Measurements from ENCODE around the gene RNF212. TPM values are rescaled to one million over a fixed set of nuclear protein-coding genes. Genes with fewer than 3 reads are reported as not detected.

RNF212 gene
- total and polyA plus RNA-seq, 9 of the 15 experiments (the other 6 are each of a cell fraction or from before 2014, with no cell fraction given): 0.04 TPM; not detected in 8

DNA sequence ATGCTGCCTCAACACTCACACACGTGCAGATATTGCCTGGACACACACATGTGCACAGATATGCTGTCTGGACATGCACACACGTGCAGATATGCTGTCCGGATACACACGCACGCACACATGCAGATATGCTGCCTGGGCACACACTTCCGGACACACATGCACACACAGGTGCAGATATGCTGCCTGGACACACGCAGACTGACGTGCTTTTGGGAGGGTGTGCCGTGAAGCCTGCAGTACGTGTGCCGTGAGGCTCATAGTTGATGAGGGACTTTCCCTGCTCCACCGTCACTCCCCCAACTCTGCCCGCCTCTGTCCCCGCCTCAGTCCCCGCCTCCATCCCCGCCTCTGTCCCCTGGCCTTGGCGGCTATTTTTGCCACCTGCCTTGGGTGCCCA lies 87.2 kb downstream of the RNF212 start:
- no peaks in the 10 kb centered on the region for H4K20me1 ChIP-seq (replicated peaks; ENCODE audit: control insufficient read depth, insufficient read depth, low read length)
- in situ Hi-C loops (cut with MboI): no loop called here
- ChIA-PET POLR2A (interaction anchor here (1.3 kb wide), 1 partner anchor 11 kb away, joined by 3 read pairs; no protein-coding TSS in a partner anchor), CTCF (ENCODE audit: low intra/inter-chr PET ratio) (no interaction called here)
- peak; percentile 62 for FAIRE-seq
- H3K9ac ChIP-seq (ENCODE audit: insufficient read depth in 1 of 2, low read depth in 2 of 2, low read length in 2 of 2): peak overlapping the region in 1 of 2 experiments; percentile 27; a peak in 1 of 4 replicates
- H3K4me1 ChIP-seq (replicated peaks in 1 of 2; ENCODE audit: control insufficient read depth in 2 of 2, insufficient read depth in 2 of 2, low read length in 2 of 2): peaks cover 3 to 70% of the 10 kb centered on the region in 2 experiments; a peak in 4 of 5 replicates
- H2AFZ ChIP-seq (ENCODE audit: low read depth, low read length): no peak overlapping the region
- no peaks in the 10 kb centered on the region for H3K9me1 ChIP-seq (ENCODE audit: control insufficient read depth, insufficient read depth, low read length)
- DNase-seq (ENCODE audit: extremely low read depth in 1 of 4, low spot score in 3 of 4): peak in 3 of 4 experiments; percentile 35 to 58 (median 44)
- ATAC-seq: peak; percentile 69
- peaks cover 29% of the 10 kb centered on the region; the same call in 2 of the 3 replicates for H3K36me3 ChIP-seq (ENCODE audit: control insufficient read depth, insufficient read depth, low read length)
- no peaks in the 10 kb centered on the region; the same call in 1 of the 2 replicates for H3K9me3 ChIP-seq (replicated peaks; ENCODE audit: control insufficient read depth, insufficient read depth, low read depth, low read length)
- no peak overlapping the region; the same call in 1 of the 2 replicates for H3K4me2 ChIP-seq (ENCODE audit: insufficient read depth, low read length)
- no peaks in the 10 kb centered on the region for H3K79me2 ChIP-seq (ENCODE audit: control insufficient read depth, insufficient read depth, low read length)
- no TSS peak for BruUV-seq (replicated peaks)
- 50% methylated on average over 17 of the region's 17 CpGs for WGBS (ENCODE audit: insufficient coverage, low coverage, missing lambda C conversion rate)
- TF ChIP-seq STAT5B (CRISPR knock-in tag; IDR thresholded peaks at IDR 0.05) (no peak), PHF20 (IDR thresholded peaks at IDR 0.05; ENCODE audit: partially characterized antibody) (peak; percentile 57), POLR2A (conservative IDR thresholded peaks at IDR 0.05) (peak; percentile 44; the same call in 1 of the 2 replicates), SUPT5H (IDR thresholded peaks at IDR 0.05) (0 out of 2 replicates have a peak, but pooled peaks have one; percentile 18)
- H3K27me3 ChIP-seq (ENCODE audit: control insufficient read depth in 2 of 2, insufficient read depth in 2 of 2, low read length in 2 of 2): no peaks in the 10 kb centered on the region
- intact Hi-C loops (cut with micrococcal nuclease): no loop called here
- H3K27ac ChIP-seq (ENCODE audit: extremely low read depth, low read depth, low read length): no peak overlapping the region; the same call in 2 of the 3 replicates
- H3K4me3 ChIP-seq: no peak overlapping the region

GRCh38 chr4:1024882-1025545 lies 88.3 kb downstream of the RNF212 start:
- WGBS (ENCODE audit: insufficient coverage, low coverage, missing lambda C conversion rate): 94% methylated on average over 17 of the region's 32 CpGs
- intact Hi-C loops (cut with micrococcal nuclease) (no loop called here), in situ Hi-C loops (cut with MboI) (no loop called here)
- Histone ChIP-seq H3K4me1 (replicated peaks in 1 of 2; ENCODE audit: control insufficient read depth in 2 of 2, insufficient read depth in 2 of 2, low read length in 2 of 2) (peaks cover 0 to 62% of the 10 kb centered on the region in 2 experiments; a peak in 3 of 5 replicates), H3K36me3 (ENCODE audit: control insufficient read depth, insufficient read depth, low read length) (peaks cover 29% of the 10 kb centered on the region; the same call in 2 of the 3 replicates), H3K27me3 (ENCODE audit: control insufficient read depth in 2 of 2, insufficient read depth in 2 of 2, low read length in 2 of 2) (no peaks in the 10 kb centered on the region), H3K9me1 (ENCODE audit: control insufficient read depth, insufficient read depth, low read length) (no peaks in the 10 kb centered on the region), H4K20me1 (replicated peaks; ENCODE audit: control insufficient read depth, insufficient read depth, low read length) (no peaks in the 10 kb centered on the region), H2AFZ (ENCODE audit: low read depth, low read length) (no peak overlapping the region), H3K27ac (ENCODE audit: extremely low read depth, low read depth, low read length) (no peak overlapping the region), H3K9ac (ENCODE audit: insufficient read depth in 1 of 2, low read depth in 2 of 2, low read length in 2 of 2) (no peak overlapping the region), H3K9me3 (replicated peaks; ENCODE audit: control insufficient read depth, insufficient read depth, low read depth, low read length) (no peaks in the 10 kb centered on the region; the same call in 1 of the 2 replicates), H3K4me2 (ENCODE audit: insufficient read depth, low read length) (no peak overlapping the region), H3K4me3 (no peak overlapping the region), H3K79me2 (ENCODE audit: control insufficient read depth, insufficient read depth, low read length) (no peaks in the 10 kb centered on the region)
- no peak for FAIRE-seq
- no peak for DNase-seq (ENCODE audit: extremely low read depth in 1 of 4, low spot score in 3 of 4)
- CTCF ChIA-PET (ENCODE audit: low intra/inter-chr PET ratio): no interaction called here
- TF ChIP-seq IRF9 (tag; IDR thresholded peaks at IDR 0.05) (no peak), C11orf30 (IDR thresholded peaks at IDR 0.05; ENCODE audit: low read depth) (no peak), BRF1 (IDR thresholded peaks at IDR 0.05; ENCODE audit: borderline replicate concordance, extremely low read depth, insufficient read length) (no peak), PTBP1 (IDR thresholded peaks at IDR 0.05; ENCODE audit: low read depth, low read length) (no peak), HINFP (tag; conservative IDR thresholded peaks at IDR 0.05; ENCODE audit: low read depth) (no peak), POLR2G (IDR thresholded peaks at IDR 0.05; ENCODE audit: low read depth, low read length) (peak; percentile 10)
- TF ChIP-seq, protein P1, sequence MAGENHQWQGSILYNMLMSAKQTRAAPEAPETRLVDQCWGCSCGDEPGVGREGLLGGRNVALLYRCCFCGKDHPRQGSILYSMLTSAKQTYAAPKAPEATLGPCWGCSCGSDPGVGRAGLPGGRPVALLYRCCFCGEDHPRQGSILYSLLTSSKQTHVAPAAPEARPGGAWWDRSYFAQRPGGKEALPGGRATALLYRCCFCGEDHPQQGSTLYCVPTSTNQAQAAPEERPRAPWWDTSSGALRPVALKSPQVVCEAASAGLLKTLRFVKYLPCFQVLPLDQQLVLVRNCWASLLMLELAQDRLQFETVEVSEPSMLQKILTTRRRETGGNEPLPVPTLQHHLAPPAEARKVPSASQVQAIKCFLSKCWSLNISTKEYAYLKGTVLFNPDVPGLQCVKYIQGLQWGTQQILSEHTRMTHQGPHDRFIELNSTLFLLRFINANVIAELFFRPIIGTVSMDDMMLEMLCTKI (IDR thresholded peaks at IDR 0.05; ENCODE audit: partially characterized antibody): no peak
- ATAC-seq: no peak
- POLR2A ChIA-PET: interaction anchor here (1.1 kb wide), 1 partner anchor 10 kb away, joined by 4 read pairs; no protein-coding TSS in a partner anchor
- TSS peak; percentile 57 for BruUV-seq (replicated peaks)

Measured in K562 (cell line).